OCI-LY7 (cell line): ENCODE measurements around the gene JAM2. TPM values are rescaled to one million over a fixed set of nuclear protein-coding genes. Genes with fewer than 3 reads are reported as not detected.

Experiments
- BruUV-seq: library from RNA; stranded (reverse); fragments of 400-500 nt; replicated peaks from 2 replicates; lab custom pipeline; 2021; lab: Mats Ljungman, UMichigan
- CTCF ChIA-PET: fragments of 300-600 bp; sonication (Branson Sonifier 250); formaldehyde crosslinking; loops from one replicate; lab custom pipeline; 2022; ENCODE audit warnings: antibody characterized with exemption; ENCODE audit not compliant: unreplicated experiment; lab: Charles Lee
- POLR2A ChIA-PET: fragments of 300-600 bp; sonication (Branson Sonifier 250); formaldehyde crosslinking; loops from one replicate; lab custom pipeline; 2022; ENCODE audit warnings: antibody characterized with exemption; lab: Charles Lee
- DNase-seq: peaks from one replicate; pipeline ENCODE4 v3.0.0-alpha.2; 2015; ENCODE audit warnings: low spot score
- H2AFZ ChIP-seq: fragments of 200-600 bp; sonication (generic), shearing (Covaris generic); 2 replicates; pipeline ENCODE4 v1.6.1; 2014; ENCODE audit warnings: mild to moderate bottlenecking, antibody characterized with exemption, low read length, moderate library complexity
- H3K27ac ChIP-seq: fragments of 200-600 bp; sonication (generic); 2 replicates; pipeline ENCODE4 v1.5.1; 2014; ENCODE audit warnings: mixed run types, low read depth, mild to moderate bottlenecking, moderate library complexity, low read length, inconsistent platforms; ENCODE audit not compliant: poor library complexity, severe bottlenecking
- H3K36me3 ChIP-seq: fragments of 200-600 bp; sonication (generic); 2 replicates; pipeline ENCODE4 v1.6.1; 2014; ENCODE audit warnings: mild to moderate bottlenecking, antibody characterized with exemption, low read length, moderate library complexity, mixed read lengths; ENCODE audit not compliant: insufficient read depth
- H3K4me1 ChIP-seq: fragments of 200-600 bp; sonication (generic); 2 replicates; pipeline ENCODE4 v1.5.1; 2014; ENCODE audit warnings: mild to moderate bottlenecking, low read length; ENCODE audit not compliant: insufficient read depth, poor library complexity, severe bottlenecking
- H3K4me2 ChIP-seq: fragments of 200-600 bp; sonication (generic); 2 replicates; pipeline ENCODE4 v1.6.1; 2014; ENCODE audit warnings: mild to moderate bottlenecking, low read length
- H3K4me3 ChIP-seq: fragments of 200-600 bp; sonication (generic); 2 replicates; pipeline ENCODE4 v1.5.1; 2014; ENCODE audit warnings: mild to moderate bottlenecking, low read depth, low read length; ENCODE audit not compliant: poor library complexity, severe bottlenecking
- H3K79me2 ChIP-seq: fragments of 200-600 bp; sonication (generic); 2 replicates; pipeline ENCODE4 v1.6.1; 2016; ENCODE audit warnings: low read depth, mild to moderate bottlenecking, low read length, moderate library complexity, mixed read lengths; ENCODE audit not compliant: insufficient read depth
- H3K9me2 ChIP-seq: fragments of 200-600 bp; sonication (generic); 2 replicates; pipeline ENCODE4 v1.6.1; 2016; ENCODE audit warnings: mild to moderate bottlenecking, low read length, mixed read lengths; ENCODE audit not compliant: insufficient read depth
- H3K9me3 ChIP-seq: fragments of 200-600 bp; sonication (generic); 2 replicates; pipeline ENCODE4 v1.6.1; 2014; ENCODE audit warnings: mild to moderate bottlenecking, mixed run types, low read length, mixed read lengths
- H4K20me1 ChIP-seq: fragments of 200-600 bp; sonication (generic); 2 replicates; pipeline ENCODE4 v1.6.1; 2014; ENCODE audit warnings: mild to moderate bottlenecking, antibody characterized with exemption, low read length, moderate library complexity, mixed read lengths; ENCODE audit not compliant: insufficient read depth
- CTCF ChIP-seq: fragments of 200-600 bp; sonication (generic); conservative IDR thresholded peaks from 2 replicates; pipeline ENCODE4 v1.5.1; 2014; ENCODE audit warnings: mild to moderate bottlenecking, antibody characterized with exemption, low read length, moderate library complexity, mixed read lengths
- EZH2phosphoT487 ChIP-seq: fragments of 200-600 bp; sonication (generic); IDR thresholded peaks from 2 replicates; pipeline ENCODE4 v1.6.1; 2018; ENCODE audit warnings: low read depth, borderline replicate concordance, mild to moderate bottlenecking, mixed run types, antibody characterized with exemption, low read length, moderate library complexity, mixed read lengths
- intact Hi-C: fragments of 100-400 bp; cut with micrococcal nuclease; formaldehyde crosslinking; loops from one replicate; pipeline ENCODE4 v1.10.0; 2022; ENCODE audit not compliant: unreplicated experiment
- total RNA-seq, 2 experiments: library from RNA; depleted of rRNA in 1 of 2; stranded (reverse); fragments of >200 nt in 1 of 2; shearing (Covaris generic) in 1 of 2; gene quantifications; 2 replicates each; pipeline ENCODE4 v1.2.3, GENCODE V29; 2014 to 2022

The JAM2 gene
- total RNA-seq, 2 experiments from 2014 or later, result 1.2 to 1.4 TPM

DNA sequence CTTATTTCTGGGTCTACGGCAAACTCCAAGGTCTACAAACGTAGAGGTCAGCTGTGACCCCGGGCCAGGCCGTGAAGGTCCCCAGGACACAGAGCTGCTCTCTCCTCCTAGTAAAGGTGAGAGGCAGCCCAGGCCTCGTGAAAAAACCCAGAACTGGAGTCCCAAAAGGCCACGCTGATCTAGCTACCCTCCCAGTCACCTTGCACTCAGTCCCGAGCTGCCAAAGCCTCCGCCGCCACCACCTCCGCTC lies 95.5 kb downstream of the JAM2 start:
- peak overlapping the region; percentile 69 for H3K4me2 ChIP-seq
- intact Hi-C loops, result loop anchor here (2.0 to 10.0 kb wide), 3 partner anchors 96 to 232 kb away; partner anchors contain the start of gene JAM2
- peaks cover 14% of the 10 kb centered on the region; the same call in 1 of the 2 replicates for H4K20me1 ChIP-seq
- peak overlapping the region; percentile 92 for H3K27ac ChIP-seq
- peaks cover 46% of the 10 kb centered on the region for H3K4me1 ChIP-seq
- H3K79me2 ChIP-seq, result peaks cover 89% of the 10 kb centered on the region
- ChIA-PET CTCF (interaction anchor here (0.6 to 1.0 kb wide), 2 partner anchors 13 to 126 kb away, joined by 3 to 6 read pairs; no protein-coding TSS in a partner anchor), POLR2A (interaction anchor here (0.5 to 2.8 kb wide), 12 partner anchors 10 to 234 kb away, joined by 3 to 16 read pairs (median 4); no protein-coding TSS in a partner anchor)
- TF ChIP-seq EZH2phosphoT487, result no peak
- TF ChIP-seq CTCF, result no peak
- H2AFZ ChIP-seq, result peak overlapping the region; percentile 40; the same call in 1 of the 2 replicates
- H3K9me3 ChIP-seq, result no peaks in the 10 kb centered on the region
- DNase-seq, result no peak
- H3K36me3 ChIP-seq, result peaks cover 27% of the 10 kb centered on the region
- peak overlapping the region; percentile 85 for H3K4me3 ChIP-seq
- no TSS peak for BruUV-seq
- no peaks in the 10 kb centered on the region for H3K9me2 ChIP-seq

DNA sequence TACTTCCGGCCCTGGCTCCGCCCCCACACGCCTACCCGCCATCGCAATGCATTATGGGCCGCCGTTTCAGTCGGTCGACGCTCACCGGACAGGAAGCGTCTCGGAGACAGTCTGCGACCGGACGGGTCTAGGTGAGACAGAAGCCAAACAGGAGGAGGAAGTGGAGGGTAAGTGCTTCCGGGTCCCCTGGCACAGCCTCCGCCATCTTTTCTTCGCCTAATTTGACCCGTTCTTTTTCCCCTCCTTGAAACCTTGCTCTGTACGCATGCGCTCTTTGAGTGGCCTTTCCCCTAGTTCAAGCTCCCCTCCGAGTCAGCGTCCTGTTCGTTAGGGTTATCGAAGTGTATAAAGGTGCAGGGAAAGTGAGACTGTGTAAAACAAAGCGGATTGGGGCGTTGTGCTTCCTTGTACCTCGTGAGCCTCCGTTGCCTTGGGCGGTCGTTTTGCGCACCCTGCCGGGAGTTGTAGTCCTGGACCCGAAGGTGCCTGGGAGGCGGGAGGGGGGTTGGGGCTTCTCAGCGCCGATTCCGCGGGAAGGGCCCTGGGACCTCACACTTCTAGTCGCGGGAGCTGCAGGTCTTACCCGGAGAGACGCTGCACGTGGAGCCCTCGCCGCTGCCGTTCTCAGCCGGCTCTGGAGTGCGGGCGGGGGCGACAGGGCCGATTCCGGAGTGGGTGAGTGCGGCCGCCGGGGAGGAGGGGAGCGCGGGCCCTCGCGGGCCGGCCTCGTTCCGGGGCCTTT lies 96.0 kb downstream of the JAM2 start, which contains the start of the genes ATP5PF and GABPA:
TSS of gene ATP5PF (minus strand) at position 1 of the 742 bp plus-strand sequence. CDS start 5,110 bp downstream, outside the sequence.
TSS of gene GABPA (plus strand) at position 69 of the 742 bp plus-strand sequence. CDS start 6,627 bp downstream, outside the sequence.
- H3K36me3 ChIP-seq, result peaks cover 22% of the 10 kb centered on the region
- no peaks in the 10 kb centered on the region for H3K9me2 ChIP-seq
- TF ChIP-seq EZH2phosphoT487 (no peak), CTCF (no peak)
- H3K9me3 ChIP-seq, result no peaks in the 10 kb centered on the region
- DNase-seq, result peak; percentile 98
- intact Hi-C loops, result loop anchor here (1.0 to 10.0 kb wide), 4 partner anchors 96 to 232 kb away; partner anchors contain the start of genes JAM2 and MRPL39
- POLR2A ChIA-PET, result interaction anchor here (0.6 to 2.8 kb wide), 11 partner anchors 10 to 233 kb away, joined by 3 to 16 read pairs (median 4); partner anchors contain the start of gene JAM2
- H3K79me2 ChIP-seq, result peaks cover 89% of the 10 kb centered on the region
- peak within 1 kb of the TSS; percentile 85 for H3K4me3 ChIP-seq
- CTCF ChIA-PET, result interaction anchor here (1.0 kb wide), 1 partner anchor 127 kb away, joined by 6 read pairs; no protein-coding TSS in a partner anchor
- BruUV-seq, result no TSS peak
- peaks cover 51% of the 10 kb centered on the region for H3K4me1 ChIP-seq
- H3K4me2 ChIP-seq, result peak within 1 kb of the TSS; percentile 96
- H2AFZ ChIP-seq, result peak within 1 kb of the TSS; percentile 58; the same call in 1 of the 2 replicates
- peaks cover 14% of the 10 kb centered on the region; the same call in 1 of the 2 replicates for H4K20me1 ChIP-seq
- peak within 1 kb of the TSS; percentile 92 for H3K27ac ChIP-seq
